Stimulated activated naive CD8-positive, alpha-beta T cell treated with anti-CD3 and anti-CD28 coated beads, Interleukin-15, amount 100 ng/mL, for 72 hours (primary cell): ENCODE data around the gene TEDC1.
"Not testable (repeated sequence)": the region's sequence is repeated elsewhere in the genome, so short reads cannot be mapped to it uniquely, and the experiment has no call there.

Experiments
- ATAC-seq: fragments of 150-1000 bp; cut with Tn5 transposase; 2 replicates; pipeline ENCODE4 v1.10.0; 2021; ENCODE audit warnings: mild to moderate bottlenecking, moderate library complexity
- DNase-seq, 2 donors: peaks; one replicate each; pipeline ENCODE4 v3.0.0; 2021 to 2022
- H3K27ac Mint-ChIP-seq, 2 donors: one replicate each; pipeline ENCODE4 v1.8.0; 2022; ENCODE audit warnings: mild to moderate bottlenecking in 2 of 2, mixed read lengths in 2 of 2, moderate library complexity in 2 of 2
- H3K27me3 Mint-ChIP-seq: one replicate; pipeline ENCODE4 v1.8.0; 2022; ENCODE audit warnings: mixed read lengths
- H3K4me1 Mint-ChIP-seq: one replicate; pipeline ENCODE4 v1.8.0; 2022; ENCODE audit warnings: mild to moderate bottlenecking, mixed read lengths
- H3K4me3 Mint-ChIP-seq, 2 donors: one replicate each; pipeline ENCODE4 v1.8.0; 2022; ENCODE audit warnings: mild to moderate bottlenecking in 2 of 2, mixed read lengths in 2 of 2, moderate library complexity in 1 of 2
- H3K9me3 Mint-ChIP-seq, 2 donors: one replicate each; pipeline ENCODE4 v1.8.0; 2022; ENCODE audit warnings: mixed read lengths in 2 of 2

The TEDC1 gene

GRCh38 chr14:105541218-105541875 lies 50.3 kb downstream of the TEDC1 start:
- Mint-ChIP-seq H3K27ac (no peak overlapping the region), H3K4me1 (peaks cover 6% of the 10 kb centered on the region), H3K27me3 (peaks cover 51% of the 10 kb centered on the region), H3K4me3 (no peak overlapping the region), H3K9me3 (peaks cover 9 to 13% of the 10 kb centered on the region in 2 donors)
- no peak for ATAC-seq
- DNase-seq = no peak

GRCh38 chr14:105545676-105546075 lies 54.6 kb downstream of the TEDC1 start:
- H3K4me3 Mint-ChIP-seq, H3K27ac Mint-ChIP-seq, DNase-seq, H3K4me1 Mint-ChIP-seq, ATAC-seq: not testable (repeated sequence)
- peaks cover 9 to 13% of the 10 kb centered on the region in 2 donors for H3K9me3 Mint-ChIP-seq
- H3K27me3 Mint-ChIP-seq = peaks cover 24% of the 10 kb centered on the region

- Mint-ChIP-seq H3K9me3 (peaks cover 9 to 13% of the 10 kb centered on the region in 2 donors), H3K27me3 (peaks cover 17% of the 10 kb centered on the region)
- H3K4me3 Mint-ChIP-seq, DNase-seq, ATAC-seq, H3K27ac Mint-ChIP-seq, H3K4me1 Mint-ChIP-seq: not testable (repeated sequence)
Measured at GRCh38 chr14:105546410-105546809, 55.4 kb downstream of the TEDC1 start.

- not testable (repeated sequence) for ATAC-seq, H3K4me1 Mint-ChIP-seq, DNase-seq, H3K4me3 Mint-ChIP-seq, H3K27ac Mint-ChIP-seq
- Mint-ChIP-seq H3K9me3 (peaks cover 9 to 13% of the 10 kb centered on the region in 2 donors), H3K27me3 (peaks cover 10% of the 10 kb centered on the region)
Measured at GRCh38 chr14:105547072-105547471, 56.0 kb downstream of the TEDC1 start.

DNA sequence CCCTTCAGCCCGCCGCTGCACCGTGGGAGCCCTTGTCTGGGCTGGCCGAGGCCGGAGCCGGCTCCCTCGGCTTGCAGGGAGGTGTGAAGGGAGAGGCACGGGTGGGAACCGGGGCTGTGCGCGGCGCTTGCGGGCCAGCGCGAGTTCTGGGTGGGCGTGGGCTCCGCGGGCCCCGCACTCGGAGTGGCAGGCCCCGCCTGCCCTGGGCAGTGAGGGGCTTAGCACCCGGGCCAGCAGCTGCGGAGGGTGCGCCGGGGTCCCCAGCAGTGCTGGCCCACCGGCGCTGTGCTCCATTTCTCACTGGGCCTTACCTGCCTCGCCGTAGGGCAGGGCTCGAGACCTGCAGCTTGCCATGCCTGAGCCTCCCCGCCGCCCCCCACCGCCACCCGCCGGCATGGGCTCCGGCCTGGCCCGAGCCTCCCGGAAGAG lies 56.7 kb downstream of the TEDC1 start:
- Mint-ChIP-seq H3K27ac (no peak overlapping the region), H3K9me3 (peaks cover 9% of the 10 kb centered on the region in 2 donors), H3K4me1 (no peaks in the 10 kb centered on the region), H3K4me3 (no peak overlapping the region), H3K27me3 (peaks cover 8% of the 10 kb centered on the region)
- no peak for DNase-seq
- ATAC-seq = no peak
